Measurements from ENCODE around the gene CLDND1. TPM values are rescaled to one million over a fixed set of nuclear protein-coding genes. Genes with fewer than 3 reads are reported as not detected.

The CLDND1 gene
- total and polyA plus RNA-seq, 2 experiments from 2014 or later = 59.8 to 92.7 TPM

GRCh38 chr3:98551236-98551635 lies 28.5 kb upstream of the CLDND1 start:
- peaks cover 3% of the 10 kb centered on the region; the same call in 1 of the 3 replicates for H3K4me1 Mint-ChIP-seq
- H3K27ac ChIP-seq (ENCODE audit: low read depth) = no peak overlapping the region
- H2AFZ ChIP-seq = no peak overlapping the region
- no peak overlapping the region for H3K4me3 ChIP-seq
- no peaks in the 10 kb centered on the region for H4K20me1 ChIP-seq (replicated peaks; ENCODE audit: insufficient read depth)
- H3K4me3 Mint-ChIP-seq = no peak overlapping the region
- no peaks in the 10 kb centered on the region for H3K36me3 Mint-ChIP-seq (ENCODE audit: low read depth)
- H3K4me2 ChIP-seq = no peak overlapping the region
- no peak for ATAC-seq
- no peak overlapping the region for H3K27ac Mint-ChIP-seq
- no peaks in the 10 kb centered on the region for H3K36me3 ChIP-seq (ENCODE audit: insufficient read depth)
- H3K4me1 ChIP-seq (ENCODE audit: insufficient read depth) = no peaks in the 10 kb centered on the region
- H3K9me3 Mint-ChIP-seq = no peaks in the 10 kb centered on the region
- H3K27me3 ChIP-seq (ENCODE audit: insufficient read depth) = no peaks in the 10 kb centered on the region
- no peaks in the 10 kb centered on the region for H3F3A ChIP-seq (replicated peaks; ENCODE audit: low read depth)
- TF ChIP-seq JUNB (IDR thresholded peaks at IDR 0.05; ENCODE audit: unreplicated experiment) (no peak), REST (IDR thresholded peaks at IDR 0.05; ENCODE audit: unreplicated experiment) (no peak), CTCF (conservative IDR thresholded peaks at IDR 0.05; ENCODE audit: low read depth in 2 of 2) (no peak), CREB1 (CRISPR knock-in tag; IDR thresholded peaks at IDR 0.05; ENCODE audit: low read depth) (no peak), STAT1 (IDR thresholded peaks at IDR 0.05; ENCODE audit: unreplicated experiment) (no peak), EZH2phosphoT487 (IDR thresholded peaks at IDR 0.05; ENCODE audit: unreplicated experiment) (no peak), EZH2 (IDR thresholded peaks at IDR 0.05; ENCODE audit: low read depth, unreplicated experiment) (no peak)
- H3K9me2 ChIP-seq (ENCODE audit: insufficient read depth) = no peaks in the 10 kb centered on the region
- H3K79me2 ChIP-seq (replicated peaks; ENCODE audit: insufficient read depth) = no peaks in the 10 kb centered on the region
- DNase-seq (ENCODE audit: low spot score) = no peak
- no peaks in the 10 kb centered on the region for H3K27me3 Mint-ChIP-seq (ENCODE audit: insufficient read depth, low read depth, poor library complexity)

- Histone ChIP-seq H3F3A (replicated peaks; ENCODE audit: low read depth) (no peaks in the 10 kb centered on the region), H4K20me1 (replicated peaks; ENCODE audit: insufficient read depth) (no peaks in the 10 kb centered on the region), H3K4me2 (no peak overlapping the region), H3K79me2 (replicated peaks; ENCODE audit: insufficient read depth) (no peaks in the 10 kb centered on the region), H3K4me3 (no peak overlapping the region), H3K27ac (ENCODE audit: low read depth) (no peak overlapping the region), H3K36me3 (ENCODE audit: insufficient read depth) (no peaks in the 10 kb centered on the region), H2AFZ (no peak overlapping the region), H3K9me2 (ENCODE audit: insufficient read depth) (no peaks in the 10 kb centered on the region), H3K27me3 (ENCODE audit: insufficient read depth) (no peaks in the 10 kb centered on the region), H3K4me1 (ENCODE audit: insufficient read depth) (no peaks in the 10 kb centered on the region)
- H3K27me3 Mint-ChIP-seq (ENCODE audit: insufficient read depth, low read depth, poor library complexity) = no peaks in the 10 kb centered on the region
- ATAC-seq = no peak
- no peak for DNase-seq (ENCODE audit: low spot score)
- no peak overlapping the region for H3K4me3 Mint-ChIP-seq
- H3K4me1 Mint-ChIP-seq = peaks cover 3% of the 10 kb centered on the region; the same call in 1 of the 3 replicates
- no peak overlapping the region for H3K27ac Mint-ChIP-seq
- no peaks in the 10 kb centered on the region for H3K36me3 Mint-ChIP-seq (ENCODE audit: low read depth)
- no peaks in the 10 kb centered on the region for H3K9me3 Mint-ChIP-seq
- no peak for TF ChIP-seq NANOG (IDR thresholded peaks at IDR 0.05; ENCODE audit: borderline replicate concordance)
- no peak for TF ChIP-seq REST (IDR thresholded peaks at IDR 0.05; ENCODE audit: unreplicated experiment)
- TF ChIP-seq EZH2 (IDR thresholded peaks at IDR 0.05; ENCODE audit: low read depth, unreplicated experiment) = no peak
- no peak for TF ChIP-seq EZH2phosphoT487 (IDR thresholded peaks at IDR 0.05; ENCODE audit: unreplicated experiment)
- no peak for TF ChIP-seq ZNF114 (CRISPR knock-in tag; IDR thresholded peaks at IDR 0.05)
- TF ChIP-seq CREB1 (CRISPR knock-in tag; IDR thresholded peaks at IDR 0.05; ENCODE audit: low read depth) = no peak
- no peak for TF ChIP-seq CTCF (conservative IDR thresholded peaks at IDR 0.05; ENCODE audit: low read depth in 2 of 2)
- no peak for TF ChIP-seq ETS1 (IDR thresholded peaks at IDR 0.05)
- TF ChIP-seq STAT1 (IDR thresholded peaks at IDR 0.05; ENCODE audit: unreplicated experiment) = no peak
- TF ChIP-seq JUNB (IDR thresholded peaks at IDR 0.05; ENCODE audit: unreplicated experiment) = no peak
- no peak for TF ChIP-seq POLR2AphosphoS5 (IDR thresholded peaks at IDR 0.05; ENCODE audit: low read depth)
These were observed 28.1 kb upstream of the CLDND1 start for GRCh38 chr3:98550833-98551232.

Data from GM23338 (cell line).